ENCODE results near the gene NLRP13. TPM values are rescaled to one million over a fixed set of nuclear protein-coding genes. Genes with fewer than 3 reads are reported as not detected.

Gene NLRP13
- not detected in 2 replicates for total RNA-seq
- long read RNA-seq: 0 reads

- Mint-ChIP-seq H3K36me3 (ENCODE audit: unreplicated experiment) (peaks cover 2% of the 10 kb centered on the region), H3K27me3 (ENCODE audit: unreplicated experiment) (no peaks in the 10 kb centered on the region), H3K27ac (ENCODE audit: unreplicated experiment) (no peak within 1 kb of the TSS), H3K4me3 (ENCODE audit: unreplicated experiment) (no peak within 1 kb of the TSS), H3K9me3 (ENCODE audit: unreplicated experiment) (peaks cover 43% of the 10 kb centered on the region), H3K4me1 (ENCODE audit: unreplicated experiment) (no peaks in the 10 kb centered on the region)
- peak; percentile 63 for DNase-seq (ENCODE audit: extremely low spot score, unreplicated experiment)
- no peak for TF ChIP-seq CTCF (IDR thresholded peaks at IDR 0.05)
These were observed at the start of gene NLRP13 for GRCh38 chr19:55931936-55932386. NLRP13 (minus strand) TSS chr19:55932336; CDS start chr19:55932311, 25 bp downstream.

- Mint-ChIP-seq H3K27ac (ENCODE audit: unreplicated experiment) (no peak overlapping the region), H3K27me3 (ENCODE audit: unreplicated experiment) (no peaks in the 10 kb centered on the region), H3K9me3 (ENCODE audit: unreplicated experiment) (peaks cover 46% of the 10 kb centered on the region), H3K4me1 (ENCODE audit: unreplicated experiment) (no peaks in the 10 kb centered on the region), H3K36me3 (ENCODE audit: unreplicated experiment) (no peaks in the 10 kb centered on the region), H3K4me3 (ENCODE audit: unreplicated experiment) (no peak overlapping the region)
- peak; percentile 62 for DNase-seq (ENCODE audit: extremely low spot score, unreplicated experiment)
- no peak for TF ChIP-seq CTCF (IDR thresholded peaks at IDR 0.05)
These were observed 48.3 kb upstream of the NLRP13 start for GRCh38 chr19:55980415-55980814.

- Mint-ChIP-seq H3K27me3 (ENCODE audit: unreplicated experiment) (no peaks in the 10 kb centered on the region), H3K27ac (ENCODE audit: unreplicated experiment) (no peak overlapping the region)
- no peak for TF ChIP-seq CTCF (IDR thresholded peaks at IDR 0.05)
These were observed 41.8 kb upstream of the NLRP13 start for GRCh38 chr19:55973982-55974381.

GRCh38 chr19:55962186-55962585 is 30.1 kb upstream of the NLRP13 start:
- Mint-ChIP-seq H3K4me3 (ENCODE audit: unreplicated experiment) (no peak overlapping the region), H3K36me3 (ENCODE audit: unreplicated experiment) (no peaks in the 10 kb centered on the region), H3K9me3 (ENCODE audit: unreplicated experiment) (peaks cover 22% of the 10 kb centered on the region), H3K27ac (ENCODE audit: unreplicated experiment) (no peak overlapping the region), H3K4me1 (ENCODE audit: unreplicated experiment) (no peaks in the 10 kb centered on the region), H3K27me3 (ENCODE audit: unreplicated experiment) (no peaks in the 10 kb centered on the region)
- TF ChIP-seq CTCF (IDR thresholded peaks at IDR 0.05): no peak
- DNase-seq (ENCODE audit: extremely low spot score, unreplicated experiment): no peak

More at GRCh38 chr19:55973982-55974381, 41.8 kb upstream of the NLRP13 start:
- no peak for DNase-seq (ENCODE audit: extremely low spot score, unreplicated experiment)
- H3K4me3 Mint-ChIP-seq (ENCODE audit: unreplicated experiment): no peak overlapping the region
- no peaks in the 10 kb centered on the region for H3K36me3 Mint-ChIP-seq (ENCODE audit: unreplicated experiment)
- no peaks in the 10 kb centered on the region for H3K4me1 Mint-ChIP-seq (ENCODE audit: unreplicated experiment)
- H3K9me3 Mint-ChIP-seq (ENCODE audit: unreplicated experiment): peaks cover 51% of the 10 kb centered on the region

GRCh38 chr19:55959996-55960675 is 28.0 kb upstream of the NLRP13 start:
- peaks cover 16% of the 10 kb centered on the region for H3K9me3 Mint-ChIP-seq (ENCODE audit: unreplicated experiment)
- DNase-seq (ENCODE audit: extremely low spot score, unreplicated experiment): no peak

More at GRCh38 chr19:55959996-55960675, 28.0 kb upstream of the NLRP13 start:
- Mint-ChIP-seq H3K36me3 (ENCODE audit: unreplicated experiment) (no peaks in the 10 kb centered on the region), H3K4me1 (ENCODE audit: unreplicated experiment) (no peaks in the 10 kb centered on the region), H3K27ac (ENCODE audit: unreplicated experiment) (no peak overlapping the region), H3K4me3 (ENCODE audit: unreplicated experiment) (no peak overlapping the region), H3K27me3 (ENCODE audit: unreplicated experiment) (no peaks in the 10 kb centered on the region)
- no peak for TF ChIP-seq CTCF (IDR thresholded peaks at IDR 0.05)
